GM08714 (cell line): ENCODE measurements around the gene RAMACL.
A peak's percentile ranks its signal among the peaks of the same experiment; 100 is the strongest.
"Not testable (repeated sequence)": the region's sequence is repeated elsewhere in the genome, so short reads cannot be mapped to it uniquely, and the experiment has no call there.

Experiments
- H3K4me3 ChIP-seq: fragments of 200-500 bp; sonication (Bioruptor generic); 2 replicates; pipeline ENCODE4 v1.5.1; 2014; ENCODE audit warnings: mild to moderate bottlenecking, low read length, inconsistent platforms
- ZNF274 ChIP-seq: IDR thresholded peaks from 2 replicates; pipeline ENCODE4 v1.6.1; 2012; ENCODE audit warnings: mild to moderate bottlenecking, low read depth, low read length

Gene RAMACL

GRCh38 chr6:166595061-166595780 is 8.7 kb upstream of the RAMACL start:
- H3K4me3 ChIP-seq: no peak overlapping the region
- TF ChIP-seq ZNF274: no peak

GRCh38 chr6:166592821-166593220 is 6.3 kb upstream of the RAMACL start:
- no peak overlapping the region for H3K4me3 ChIP-seq
- TF ChIP-seq ZNF274: no peak

- TF ChIP-seq ZNF274: no peak
- no peak overlapping the region for H3K4me3 ChIP-seq
Observed at GRCh38 chr6:166591961-166592520, 5.6 kb upstream of the RAMACL start.

- TF ChIP-seq ZNF274: no peak
- no peak overlapping the region for H3K4me3 ChIP-seq
Observed at GRCh38 chr6:166591026-166591425, 4.5 kb upstream of the RAMACL start.

- TF ChIP-seq ZNF274: no peak
- no peak overlapping the region; the same call in 1 of the 2 replicates for H3K4me3 ChIP-seq
Observed at GRCh38 chr6:166589786-166590574, 3.5 kb upstream of the RAMACL start.

GRCh38 chr6:166589337-166589731 is 2.9 kb upstream of the RAMACL start:
- no peak for TF ChIP-seq ZNF274
- peak overlapping the region; percentile 16; the same call in 1 of the 2 replicates for H3K4me3 ChIP-seq

- peak overlapping the region; percentile 16; the same call in 1 of the 2 replicates for H3K4me3 ChIP-seq
Observed at GRCh38 chr6:166588691-166589336, 2.3 kb upstream of the RAMACL start.

GRCh38 chr6:166587631-166588413 is 1.3 kb upstream of the RAMACL start:
- H3K4me3 ChIP-seq: no peak overlapping the region; the same call in 1 of the 2 replicates
- TF ChIP-seq ZNF274: no peak

More at GRCh38 chr6:166588691-166589336, 2.3 kb upstream of the RAMACL start:
- TF ChIP-seq ZNF274: no peak

- no peak overlapping the region for H3K4me3 ChIP-seq
- TF ChIP-seq ZNF274: no peak
Observed at GRCh38 chr6:166584853-166585429, 1.5 kb downstream of the RAMACL start.

- no peak overlapping the region for H3K4me3 ChIP-seq
- TF ChIP-seq ZNF274: no peak
Observed at GRCh38 chr6:166584155-166584554, 2.3 kb downstream of the RAMACL start.

GRCh38 chr6:166583230-166583965 is 3.1 kb downstream of the RAMACL start:
- no peak overlapping the region for H3K4me3 ChIP-seq
- no peak for TF ChIP-seq ZNF274

- H3K4me3 ChIP-seq: no peak overlapping the region
- no peak for TF ChIP-seq ZNF274
Observed at GRCh38 chr6:166582258-166582657, 4.2 kb downstream of the RAMACL start.

GRCh38 chr6:166581801-166582200 is 4.7 kb downstream of the RAMACL start:
- H3K4me3 ChIP-seq: not testable (repeated sequence)

- no peak for TF ChIP-seq ZNF274
Observed at GRCh38 chr6:166581091-166581511, 5.4 kb downstream of the RAMACL start.

More at GRCh38 chr6:166581091-166581511, 5.4 kb downstream of the RAMACL start:
- H3K4me3 ChIP-seq: no peak overlapping the region
